ENCODE measurements around the gene TPST2.

- TF ChIP-seq NKRF (IDR thresholded peaks at IDR 0.05; ENCODE audit: borderline replicate concordance) (no peak), HNRNPLL (IDR thresholded peaks at IDR 0.05; ENCODE audit: low read depth, low read length, poor library complexity, severe bottlenecking) (no peak), U2AF2 (optimal IDR thresholded peaks at IDR 0.05; ENCODE audit: low read depth, low read length) (no peak), HMG20B (CRISPR knock-in tag; IDR thresholded peaks at IDR 0.05) (no peak), CTCF (IDR thresholded peaks at IDR 0.05 in 2 of 3, conservative IDR thresholded peaks at IDR 0.05 in 1 of 3; ENCODE audit: insufficient read depth in 2 of 3, low read depth in 1 of 3, low read length in 3 of 3) (no peak), SMC3 (conservative IDR thresholded peaks at IDR 0.05; ENCODE audit: insufficient read depth, low read depth, low read length) (no peak), RNF219 (CRISPR knock-in tag; IDR thresholded peaks at IDR 0.05) (no peak), TGIF2 (CRISPR knock-in tag; IDR thresholded peaks at IDR 0.05) (no peak), ZFX (CRISPR knock-in tag; IDR thresholded peaks at IDR 0.05) (no peak), ZNF280B (CRISPR knock-in tag; IDR thresholded peaks at IDR 0.05) (no peak), ZNF24 (IDR thresholded peaks at IDR 0.05) (no peak), RNF2 (IDR thresholded peaks at IDR 0.05) (no peak), LCOR (CRISPR knock-in tag; IDR thresholded peaks at IDR 0.05) (no peak), ZBTB26 (CRISPR knock-in tag; IDR thresholded peaks at IDR 0.05) (no peak)
Measured at GRCh38 chr22:26592421-26592891, 2.5 kb upstream of the TPST2 start.
